Panc1 (cell line): Measurements from ENCODE around the gene ZNF135. TPM values are rescaled to one million over a fixed set of nuclear protein-coding genes. Genes with fewer than 3 reads are reported as not detected.

ENCODE experiments used
- ATAC-seq: fragments of 200-7000 bp; cut with Tn5 transposase; 2 replicates; pipeline ENCODE4 v1.9.1; 2020; ENCODE audit warnings: mild to moderate bottlenecking, moderate library complexity
- BruUV-seq: library from RNA; stranded (reverse); fragments of 400-500 nt; replicated peaks from 2 replicates; lab custom pipeline; 2021; lab: Mats Ljungman, UMichigan
- CTCF ChIA-PET: fragments of 300-600 bp; sonication (Branson Sonifier 250); formaldehyde crosslinking; loops from one replicate; lab custom pipeline; 2022; ENCODE audit warnings: antibody characterized with exemption; lab: Charles Lee
- POLR2A ChIA-PET: fragments of 300-600 bp; sonication (Branson Sonifier 250); formaldehyde crosslinking; loops from one replicate; lab custom pipeline; 2022; ENCODE audit warnings: antibody characterized with exemption; lab: Charles Lee
- DNase-seq: peaks from one replicate; pipeline ENCODE4 v3.0.0-alpha.2; 2010; ENCODE audit warnings: low read depth, low spot score
- H3K27ac ChIP-seq: 2 replicates; pipeline ENCODE4 v1.5.1; 2011; ENCODE audit warnings: mild to moderate bottlenecking, low read length, inconsistent platforms
- H3K27me3 ChIP-seq: fragments of 200-500 bp; sonication (Bioruptor generic); 2 replicates; pipeline ENCODE4 v1.6.0; 2014; ENCODE audit warnings: low read length, inconsistent platforms; ENCODE audit not compliant: control insufficient read depth, insufficient read depth
- H3K36me3 ChIP-seq: fragments of 200-500 bp; sonication (Bioruptor generic); 2 replicates; pipeline ENCODE4 v1.5.1; 2014; ENCODE audit warnings: inconsistent platforms, mild to moderate bottlenecking, low read length, moderate library complexity; ENCODE audit not compliant: control insufficient read depth, insufficient read depth
- H3K4me1 ChIP-seq: 2 replicates; pipeline ENCODE4 v1.5.1; 2011; ENCODE audit warnings: inconsistent platforms, mild to moderate bottlenecking, low read length, moderate library complexity; ENCODE audit not compliant: control insufficient read depth, insufficient read depth
- H3K4me3 ChIP-seq, 2 experiments: 2 replicates each; pipeline ENCODE4 v1.5.1; 2011 to 2012; ENCODE audit warnings: low read depth in 2 of 2, low read length in 2 of 2, mild to moderate bottlenecking in 2 of 2, inconsistent platforms in 1 of 2, moderate library complexity in 1 of 2
- H3K9me3 ChIP-seq: fragments of 200-500 bp; sonication (Bioruptor generic); 2 replicates; pipeline ENCODE4 v1.5.1; 2014; ENCODE audit warnings: low read depth, mild to moderate bottlenecking, inconsistent platforms, low read length, moderate library complexity; ENCODE audit not compliant: control insufficient read depth, insufficient read depth
- CTCF ChIP-seq: fragments of 450-650 bp; IDR thresholded peaks from 2 replicates; pipeline ENCODE4 v1.5.1; 2017; ENCODE audit warnings: mild to moderate bottlenecking
- POLR2AphosphoS5 ChIP-seq: IDR thresholded peaks from 2 replicates; pipeline ENCODE4 v1.6.1; 2012; ENCODE audit warnings: mild to moderate bottlenecking, low read depth, low read length, moderate library complexity
- REST ChIP-seq, 2 experiments: IDR thresholded peaks; 2 replicates each; pipeline ENCODE4 v1.6.1; 2011 to 2012; ENCODE audit warnings: low read depth in 2 of 2, control low read depth in 1 of 2, low read length in 1 of 2, mild to moderate bottlenecking in 1 of 2, moderate library complexity in 1 of 2; ENCODE audit not compliant: insufficient read depth in 1 of 2
- SIN3A ChIP-seq: IDR thresholded peaks from 2 replicates; pipeline ENCODE4 v1.6.1; 2012; ENCODE audit warnings: low read depth, mild to moderate bottlenecking, low read length, moderate library complexity, borderline replicate concordance; ENCODE audit not compliant: insufficient read depth
- TCF7L2 ChIP-seq: IDR thresholded peaks from 2 replicates; pipeline ENCODE4 v1.6.1; 2011; ENCODE audit warnings: mild to moderate bottlenecking, low read depth, low read length, inconsistent platforms
- in situ Hi-C: cut with HindIII; loops from 2 replicates; pipeline ENCODE4 v1.10.0; 2016; ENCODE audit warnings: low sequenced_read_pairs, low pct_unique_long_range_greater_than_20kb
- intact Hi-C: fragments of 100-400 bp; cut with micrococcal nuclease; formaldehyde crosslinking; loops from one replicate; pipeline ENCODE4 v1.10.0; 2022; ENCODE audit not compliant: unreplicated experiment
- total RNA-seq: library from RNA; stranded (reverse); gene quantifications from one replicate; pipeline ENCODE4 v1.2.1, GENCODE V29; 2021; ENCODE audit not compliant: unreplicated experiment

Gene ZNF135
- total RNA-seq, 1 experiment from 2014 or later = not detected

GRCh38 chr19:58052256-58052655, 6.8 kb upstream of the ZNF135 start:
- Histone ChIP-seq H3K36me3 (no peaks in the 10 kb centered on the region), H3K4me1 (no peaks in the 10 kb centered on the region), H3K27ac (no peak overlapping the region), H3K4me3 (no peak overlapping the region), H3K9me3 (no peaks in the 10 kb centered on the region), H3K27me3 (no peaks in the 10 kb centered on the region)
- ATAC-seq (no peak), DNase-seq (no peak)
- in situ Hi-C loops = no loop called here
- ChIA-PET CTCF (no interaction called here), POLR2A (no interaction called here)
- intact Hi-C loops = no loop called here
- no peak for TF ChIP-seq REST (IDR thresholded peaks at IDR 0.05; ENCODE audit: insufficient read depth in 1 of 2, low read depth in 2 of 2, low read length in 1 of 2)
- TF ChIP-seq POLR2AphosphoS5 = no peak
- TF ChIP-seq SIN3A = no peak
- TF ChIP-seq TCF7L2 = no peak
- no peak for TF ChIP-seq CTCF
- no TSS peak for BruUV-seq

GRCh38 chr19:58053480-58054156, 5.5 kb upstream of the ZNF135 start:
- in situ Hi-C loops (no loop called here), intact Hi-C loops (no loop called here)
- POLR2A ChIA-PET = no interaction called here
- no peak for TF ChIP-seq CTCF
- no peak for TF ChIP-seq TCF7L2
- TF ChIP-seq POLR2AphosphoS5 = no peak
- DNase-seq (no peak), ATAC-seq (no peak)
- Histone ChIP-seq H3K4me1 (no peaks in the 10 kb centered on the region), H3K27me3 (no peaks in the 10 kb centered on the region), H3K36me3 (no peaks in the 10 kb centered on the region), H3K27ac (no peak overlapping the region), H3K4me3 (no peak overlapping the region), H3K9me3 (no peaks in the 10 kb centered on the region)
- CTCF ChIA-PET = no interaction called here
- no TSS peak for BruUV-seq
